Thoracic aorta (tissue), 2 donors: ENCODE data around the gene ALOX12. TPM values are rescaled to one million over a fixed set of nuclear protein-coding genes. Genes with fewer than 3 reads are reported as not detected.
A peak's percentile ranks its signal among the peaks of the same experiment; 100 is the strongest.

Source experiments
- ATAC-seq: fragments of 150-250 bp; one replicate; pipeline ENCODE4 v1.8.0; 2017; ENCODE audit warnings: low read depth; ENCODE audit not compliant: insufficient number of reproducible peaks, low FRiP score
- DNase-seq: peaks from one replicate; pipeline ENCODE4 v3.0.0-alpha.2; 2020; ENCODE audit warnings: low spot score
- H3K27ac ChIP-seq, 2 donors: fragments of 200-600 bp; sonication (generic); 1 replicate in 1 of 2; 2 replicates in 1 of 2; pipeline ENCODE4 v1.5.1; 2016; ENCODE audit warnings: mild to moderate bottlenecking in 2 of 2, moderate library complexity in 2 of 2
- H3K27me3 ChIP-seq: fragments of 200-600 bp; sonication (generic); replicated peaks from 2 replicates; pipeline ENCODE4 v1.6.0; 2016; ENCODE audit warnings: mild to moderate bottlenecking; ENCODE audit not compliant: insufficient read depth
- H3K36me3 ChIP-seq: fragments of 200-600 bp; sonication (generic); one replicate; pipeline ENCODE4 v1.5.1; 2016
- H3K4me1 ChIP-seq, 2 donors: fragments of 200-600 bp; sonication (generic); 1 replicate in 1 of 2; 2 replicates in 1 of 2; pipeline versions ENCODE4 v1.5.1 to v1.6.0; 2016; ENCODE audit warnings: low read depth in 2 of 2, mild to moderate bottlenecking in 1 of 2; ENCODE audit not compliant: control insufficient read depth in 1 of 2
- H3K4me3 ChIP-seq: fragments of 200-600 bp; sonication (generic); 2 replicates; pipeline ENCODE4 v1.5.1; 2016; ENCODE audit warnings: mild to moderate bottlenecking
- H3K9me3 ChIP-seq: fragments of 200-600 bp; sonication (generic); 2 replicates; pipeline ENCODE4 v1.5.1; 2016
- total RNA-seq, 2 donors: library from RNA; depleted of rRNA; stranded (reverse); fragments of >200 nt; gene quantifications; one replicate each; pipeline versions ENCODE4 v1.1.0 to v1.2.3, GENCODE V29; 2016
- TF ChIP-seq, protein P1 (sequence below): fragments of 200-600 bp; sonication (generic); IDR thresholded peaks from one replicate; pipeline ENCODE4 v1.5.1; 2019; ENCODE audit warnings: antibody characterized with exemption

ALOX12 gene
- total RNA-seq, 2 donors from 2014 or later = not detected

DNA sequence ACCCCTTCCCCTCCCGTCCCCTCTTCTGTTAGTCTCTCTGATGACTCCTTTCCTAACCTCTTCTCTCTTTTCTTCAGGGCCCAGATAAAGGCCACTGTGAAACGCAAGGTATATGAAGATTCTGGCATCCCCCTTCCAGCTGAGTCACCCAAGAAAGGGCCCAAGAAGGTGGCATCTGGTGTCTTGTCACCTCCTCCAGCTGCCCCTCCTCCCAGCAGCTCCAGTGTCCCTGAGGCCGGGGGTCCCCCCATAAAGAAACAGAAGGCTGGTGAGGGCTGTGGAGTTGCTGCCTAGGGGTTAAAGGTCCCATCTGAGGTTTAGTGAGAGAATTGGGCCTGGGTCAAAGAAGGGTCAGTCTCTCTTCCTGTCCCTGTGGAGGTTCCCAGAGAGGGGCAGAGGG is 20.6 kb downstream of the ALOX12 start:
- H3K4me3 ChIP-seq = no peak overlapping the region
- ATAC-seq (no peak), DNase-seq (no peak)
- H3K36me3 ChIP-seq = no peaks in the 10 kb centered on the region
- TF ChIP-seq, protein P1, sequence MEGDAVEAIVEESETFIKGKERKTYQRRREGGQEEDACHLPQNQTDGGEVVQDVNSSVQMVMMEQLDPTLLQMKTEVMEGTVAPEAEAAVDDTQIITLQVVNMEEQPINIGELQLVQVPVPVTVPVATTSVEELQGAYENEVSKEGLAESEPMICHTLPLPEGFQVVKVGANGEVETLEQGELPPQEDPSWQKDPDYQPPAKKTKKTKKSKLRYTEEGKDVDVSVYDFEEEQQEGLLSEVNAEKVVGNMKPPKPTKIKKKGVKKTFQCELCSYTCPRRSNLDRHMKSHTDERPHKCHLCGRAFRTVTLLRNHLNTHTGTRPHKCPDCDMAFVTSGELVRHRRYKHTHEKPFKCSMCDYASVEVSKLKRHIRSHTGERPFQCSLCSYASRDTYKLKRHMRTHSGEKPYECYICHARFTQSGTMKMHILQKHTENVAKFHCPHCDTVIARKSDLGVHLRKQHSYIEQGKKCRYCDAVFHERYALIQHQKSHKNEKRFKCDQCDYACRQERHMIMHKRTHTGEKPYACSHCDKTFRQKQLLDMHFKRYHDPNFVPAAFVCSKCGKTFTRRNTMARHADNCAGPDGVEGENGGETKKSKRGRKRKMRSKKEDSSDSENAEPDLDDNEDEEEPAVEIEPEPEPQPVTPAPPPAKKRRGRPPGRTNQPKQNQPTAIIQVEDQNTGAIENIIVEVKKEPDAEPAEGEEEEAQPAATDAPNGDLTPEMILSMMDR = no peak
- peaks cover 18 to 65% of the 10 kb centered on the region in 2 donors for H3K4me1 ChIP-seq
- H3K9me3 ChIP-seq = no peaks in the 10 kb centered on the region
- H3K27ac ChIP-seq = peak overlapping the region; percentile 25 to 97
- H3K27me3 ChIP-seq = no peaks in the 10 kb centered on the region

DNA sequence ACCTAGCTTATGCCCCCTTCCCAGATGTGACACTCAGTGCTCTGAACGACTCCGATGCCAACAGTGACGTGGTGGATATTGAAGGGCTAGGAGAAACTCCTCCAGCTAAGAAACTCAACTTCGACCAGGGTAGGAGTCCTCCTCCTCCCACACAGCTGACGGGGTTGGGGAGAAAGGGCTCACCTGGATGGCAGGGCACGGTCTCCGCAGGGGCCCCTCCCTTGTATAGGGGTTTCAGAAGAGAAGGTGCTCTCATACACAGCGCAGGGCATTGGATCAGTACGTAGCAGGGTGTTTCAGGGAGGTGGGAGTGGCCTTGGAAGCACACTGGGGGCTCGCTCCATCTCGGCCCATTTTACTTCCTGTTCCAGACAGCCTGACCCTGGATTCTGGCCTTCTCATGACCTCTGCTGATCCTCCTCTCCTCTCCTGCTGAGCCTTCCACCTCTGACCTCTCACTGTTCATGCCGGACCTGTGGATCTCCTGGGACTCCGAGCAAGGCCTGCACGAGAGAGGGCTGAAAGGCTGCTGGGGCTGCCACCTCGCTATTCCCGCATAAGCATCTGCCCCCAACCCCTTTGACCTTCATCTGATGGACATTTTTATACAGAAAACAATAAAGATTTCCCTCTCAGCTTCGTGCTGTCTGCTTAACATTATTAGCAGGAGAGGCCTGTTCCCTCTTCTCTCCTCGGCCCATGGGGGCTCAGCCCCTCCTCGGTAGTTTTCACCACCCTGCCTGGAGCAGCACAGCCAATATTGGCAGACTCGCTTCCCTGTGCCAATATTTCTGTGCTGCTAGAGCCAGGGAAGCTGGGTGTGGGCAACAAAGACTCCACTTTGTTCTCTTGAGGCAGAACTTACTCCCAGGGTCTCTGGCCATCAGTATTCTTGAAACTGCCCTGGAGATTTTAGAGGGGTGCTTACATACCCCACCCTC is 21.3 kb downstream of the ALOX12 start:
- peak overlapping the region; percentile 90 for H3K4me3 ChIP-seq
- H3K9me3 ChIP-seq = no peaks in the 10 kb centered on the region
- TF ChIP-seq, protein P1 = no peak
- DNase-seq = no peak
- no peaks in the 10 kb centered on the region for H3K36me3 ChIP-seq
- H3K27me3 ChIP-seq = no peaks in the 10 kb centered on the region
- H3K27ac ChIP-seq = peak overlapping the region; percentile 91 to 97
- no peak for ATAC-seq
- peaks cover 16 to 64% of the 10 kb centered on the region in 2 donors for H3K4me1 ChIP-seq

- H3K4me1 ChIP-seq = peaks cover 19 to 64% of the 10 kb centered on the region in 2 donors
- H3K9me3 ChIP-seq = no peaks in the 10 kb centered on the region
- H3K36me3 ChIP-seq = no peaks in the 10 kb centered on the region
- TF ChIP-seq, protein P1 = no peak
- H3K27me3 ChIP-seq = peaks cover 4% of the 10 kb centered on the region
- DNase-seq (no peak), ATAC-seq (no peak)
- H3K4me3 ChIP-seq = peak overlapping the region; percentile 90
- peak overlapping the region; percentile 91 to 97 for H3K27ac ChIP-seq
These were observed 22.0 kb downstream of the ALOX12 start for GRCh38 chr17:7017827-7018200.

- Histone ChIP-seq H3K36me3 (no peaks in the 10 kb centered on the region), H3K27me3 (peaks cover 11% of the 10 kb centered on the region), H3K4me1 (peaks cover 17 to 68% of the 10 kb centered on the region in 2 donors), H3K27ac (peak overlapping the region; percentile 91 to 97), H3K4me3 (peak overlapping the region; percentile 90), H3K9me3 (no peaks in the 10 kb centered on the region)
- TF ChIP-seq, protein P1 = no peak
- no peak for DNase-seq
- ATAC-seq = no peak
These were observed 22.6 kb downstream of the ALOX12 start for GRCh38 chr17:7018331-7018964.

GRCh38 chr17:7019367-7019766 is 23.5 kb downstream of the ALOX12 start:
- Histone ChIP-seq H3K9me3 (no peaks in the 10 kb centered on the region), H3K4me3 (peak overlapping the region; percentile 90), H3K27ac (peak overlapping the region; percentile 91 to 97), H3K27me3 (peaks cover 12% of the 10 kb centered on the region), H3K36me3 (no peaks in the 10 kb centered on the region), H3K4me1 (peaks cover 13 to 62% of the 10 kb centered on the region in 2 donors)
- no peak for ATAC-seq
- no peak for DNase-seq
- TF ChIP-seq, protein P1 = no peak
